Cardiac muscle cell (in vitro differentiated cells and primary cell): ENCODE measurements around the gene PEF1. TPM values are rescaled to one million over a fixed set of nuclear protein-coding genes. Genes with fewer than 3 reads are reported as not detected.

ENCODE experiments used
- DNase-seq, 2 donors: peaks; one replicate each; pipeline versions ENCODE4 v3.0.0 to v3.0.0-alpha.2; 2010 to 2017; ENCODE audit warnings: low read depth in 1 of 2, low spot score in 1 of 2
- H3K27ac ChIP-seq: fragments of 200-600 bp; sonication (generic); 2 replicates; pipeline ENCODE4 v1.5.1; 2016
- H3K27me3 ChIP-seq: fragments of 200-600 bp; sonication (generic); 2 replicates; pipeline ENCODE4 v1.6.0; 2016; ENCODE audit warnings: control low read depth
- H3K36me3 ChIP-seq: fragments of 200-600 bp; sonication (generic); 2 replicates; pipeline ENCODE4 v1.5.1; 2016; ENCODE audit warnings: control low read depth
- H3K4me1 ChIP-seq: fragments of 200-600 bp; sonication (generic); 2 replicates; pipeline ENCODE4 v1.8.1; 2017; ENCODE audit warnings: low read depth, mild to moderate bottlenecking, mixed run types
- H3K4me3 ChIP-seq: fragments of 200-600 bp; sonication (generic); 2 replicates; pipeline ENCODE4 v1.5.1; 2016; ENCODE audit warnings: mild to moderate bottlenecking
- H3K9me3 ChIP-seq: fragments of 200-600 bp; sonication (generic); 2 replicates; pipeline ENCODE4 v1.5.1; 2017; ENCODE audit warnings: low read depth, mild to moderate bottlenecking, control low read depth
- CTCF ChIP-seq: IDR thresholded peaks from 2 replicates; pipeline ENCODE4 v1.5.1; 2012; ENCODE audit warnings: low read depth, mild to moderate bottlenecking, low read length
- polyA plus RNA-seq: library from polyadenylated mRNA; unstranded; fragments of >200 nt; fragmentation: Nextera tagmentation; extraction: Ambion mirVana; gene quantifications from 2 replicates; pipeline ENCODE4 v1.2.1, GENCODE V29; 2016
- total RNA-seq: library from RNA; depleted of rRNA; stranded (reverse); fragments of >200 nt; gene quantifications from 2 replicates; pipeline ENCODE4 v1.2.3, GENCODE V29; 2016

PEF1 gene
- total and polyA plus RNA-seq, 2 experiments from 2014 or later, result 89.3 to 97.8 TPM

- H3K27me3 ChIP-seq, result no peaks in the 10 kb centered on the region
- TF ChIP-seq CTCF, result no peak
- H3K36me3 ChIP-seq, result no peaks in the 10 kb centered on the region
- H3K4me1 ChIP-seq, result peaks cover 12% of the 10 kb centered on the region
- no peaks in the 10 kb centered on the region for H3K9me3 ChIP-seq
- H3K4me3 ChIP-seq, result no peak overlapping the region
- no peak for DNase-seq
- H3K27ac ChIP-seq, result no peak overlapping the region
Measured at GRCh38 chr1:31640964-31641363, 3.7 kb downstream of the PEF1 start.

GRCh38 chr1:31640179-31640578 is 4.5 kb downstream of the PEF1 start:
- no peaks in the 10 kb centered on the region for H3K36me3 ChIP-seq
- no peak for TF ChIP-seq CTCF

GRCh38 chr1:31639543-31639942 is 5.1 kb downstream of the PEF1 start:
- Histone ChIP-seq H3K4me1 (peaks cover 12% of the 10 kb centered on the region), H3K9me3 (no peaks in the 10 kb centered on the region), H3K4me3 (no peak overlapping the region), H3K27ac (no peak overlapping the region), H3K36me3 (no peaks in the 10 kb centered on the region), H3K27me3 (no peaks in the 10 kb centered on the region)
- DNase-seq, result peak in 1 of 2 donors; percentile 76
- no peak for TF ChIP-seq CTCF

More at GRCh38 chr1:31640179-31640578, 4.5 kb downstream of the PEF1 start:
- H3K27ac ChIP-seq, result no peak overlapping the region
- no peak for DNase-seq
- peaks cover 12% of the 10 kb centered on the region for H3K4me1 ChIP-seq
- H3K9me3 ChIP-seq, result no peaks in the 10 kb centered on the region
- H3K4me3 ChIP-seq, result no peak overlapping the region
- H3K27me3 ChIP-seq, result no peaks in the 10 kb centered on the region

- no peaks in the 10 kb centered on the region for H3K9me3 ChIP-seq
- DNase-seq, result no peak
- H3K4me1 ChIP-seq, result peaks cover 3% of the 10 kb centered on the region
- no peak overlapping the region for H3K4me3 ChIP-seq
- no peaks in the 10 kb centered on the region for H3K27me3 ChIP-seq
- H3K36me3 ChIP-seq, result peaks cover 2% of the 10 kb centered on the region
- H3K27ac ChIP-seq, result no peak overlapping the region
- TF ChIP-seq CTCF, result no peak
Measured at GRCh38 chr1:31637915-31638673, 6.6 kb downstream of the PEF1 start.

- no peaks in the 10 kb centered on the region for H3K9me3 ChIP-seq
- no peaks in the 10 kb centered on the region for H3K27me3 ChIP-seq
- peak; percentile 18 to 28 for DNase-seq
- H3K36me3 ChIP-seq, result peaks cover 8% of the 10 kb centered on the region
- no peak overlapping the region for H3K4me3 ChIP-seq
- H3K4me1 ChIP-seq, result peaks cover 6% of the 10 kb centered on the region
- no peak overlapping the region for H3K27ac ChIP-seq
- TF ChIP-seq CTCF, result peak; percentile 49
Measured at GRCh38 chr1:31633117-31633516, 11.6 kb downstream of the PEF1 start.
